ENCODE measurements around the gene TEX38.

GRCh38 chr1:46653405-46653958 is 18.2 kb upstream of the TEX38 start:
- no peak for TF ChIP-seq ZNF274 (IDR thresholded peaks at IDR 0.05; ENCODE audit: low read depth, low read length)
- TF ChIP-seq YY1 (IDR thresholded peaks at IDR 0.05; ENCODE audit: insufficient read depth, insufficient read length), result no peak
- TF ChIP-seq SUZ12 (IDR thresholded peaks at IDR 0.05; ENCODE audit: extremely low read depth, insufficient read depth, insufficient read length), result no peak
